Kidney (tissue), 22 donors: ENCODE measurements around the gene HMX3. TPM values are rescaled to one million over a fixed set of nuclear protein-coding genes. Genes with fewer than 3 reads are reported as not detected.

ENCODE experiments used
- DNase-seq, 5 donors: peaks; one replicate each; pipeline ENCODE4 v3.0.0-alpha.2; 2013 to 2020
- FAIRE-seq: peaks from 2 replicates; lab custom pipeline; 2012; peaks lifted over from hg19 to GRCh38; lab: Jason Lieb, UNC
- H3K27ac ChIP-seq, 2 donors: one replicate each; pipeline ENCODE4 v1.7.0; 2013; ENCODE audit warnings: low read depth in 2 of 2, low read length in 2 of 2, inconsistent platforms in 1 of 2
- H3K27me3 ChIP-seq: one replicate; pipeline ENCODE4 v1.7.1; 2013; ENCODE audit warnings: low read length, inconsistent platforms; ENCODE audit not compliant: control insufficient read depth, insufficient read depth
- H3K36me3 ChIP-seq, 3 donors: one replicate each; pipeline versions ENCODE4 v1.7.0 to v1.7.1; 2013; ENCODE audit warnings: low read length in 3 of 3, control low read depth in 1 of 3, inconsistent platforms in 1 of 3; ENCODE audit not compliant: insufficient read depth in 3 of 3, control insufficient read depth in 2 of 3
- H3K4me1 ChIP-seq, 3 donors: one replicate each; pipeline versions ENCODE4 v1.7.0 to v1.7.1; 2013; ENCODE audit warnings: low read length in 3 of 3, inconsistent platforms in 1 of 3, low read depth in 1 of 3; ENCODE audit not compliant: control insufficient read depth in 2 of 3, insufficient read depth in 2 of 3
- H3K4me3 ChIP-seq, 3 donors: one replicate each; pipeline versions ENCODE4 v1.7.0 to v1.8.1; 2013; ENCODE audit warnings: low read length in 3 of 3, control low read depth in 1 of 3, inconsistent platforms in 1 of 3
- H3K9ac ChIP-seq, 3 donors: one replicate each; pipeline versions ENCODE4 v1.7.0 to v1.7.1; 2013; ENCODE audit warnings: low read length in 3 of 3, control low read depth in 1 of 3, inconsistent platforms in 1 of 3
- H3K9me3 ChIP-seq, 3 donors: one replicate each; pipeline versions ENCODE4 v1.7.0 to v1.7.1; 2013; ENCODE audit warnings: low read length in 3 of 3, control low read depth in 1 of 3, inconsistent platforms in 1 of 3; ENCODE audit not compliant: control insufficient read depth in 2 of 3, insufficient read depth in 1 of 3
- CTCF ChIP-seq: IDR thresholded peaks from 3 replicates; pipeline ENCODE4 v1.5.1; 2012; ENCODE audit warnings: mild to moderate bottlenecking, moderate library complexity, borderline replicate concordance; ENCODE audit not compliant: insufficient read depth; ENCODE audit errors: extremely low read depth
- intact Hi-C: fragments of 100-400 bp; cut with DNase I; formaldehyde crosslinking; loops from one replicate; pipeline ENCODE4 v1.11.1; 2022
- long read RNA-seq, 10 donors: library from polyadenylated mRNA in 1 of 10; unstranded in 1 of 10; transcript quantifications; one replicate each; pipeline ENCODE4 v2.0.0 and lab custom pipeline, GENCODE V29; 2021 to 2026
- polyA plus RNA-seq: library from polyadenylated mRNA; stranded (reverse); fragments of 350-450 nt; fragmentation: Illumina TruSeq; extraction: RNeasy Lipid Tissue Mini Kit (QIAGEN cat#74804); gene quantifications from one replicate; pipeline ENCODE4 v1.2.3, GENCODE V29; 2014; ENCODE audit warnings: low read depth, low replicate concordance; ENCODE audit not compliant: insufficient read depth
- total RNA-seq: library from RNA; stranded (reverse); fragmentation: NEBNext Ultra II Directional; extraction: Animal tissue kit (Norgen Biotek cat#: 25700); gene quantifications from one replicate; pipeline ENCODE4 v1.2.1, GENCODE V29; 2021
- donor health status: control.
- donor health status: control.
- donor health status: control.
- donor health status: control.
- donor health status: control.
- donor health status: DM: yes; HTN: yes; CAD: no.
- donor health status: Normal renal cell carcinoma (clear cell type).

HMX3 gene
- total RNA-seq = not detected
- not detected for polyA plus RNA-seq
- long read RNA-seq, donor 1 = 0 reads
- long read RNA-seq, donor 2 = 0 reads
- long read RNA-seq, donor 3 = 0 reads
- long read RNA-seq, donor 4 = 0 reads
- long read RNA-seq, donor 5 = 0 reads
- long read RNA-seq, donor 6 = 0 reads
- long read RNA-seq, donor 7 = 0 reads
- long read RNA-seq, donor 8 = 0 reads
- long read RNA-seq, donor 9 = 0 reads
- long read RNA-seq, donor 10 = 0 reads

DNA sequence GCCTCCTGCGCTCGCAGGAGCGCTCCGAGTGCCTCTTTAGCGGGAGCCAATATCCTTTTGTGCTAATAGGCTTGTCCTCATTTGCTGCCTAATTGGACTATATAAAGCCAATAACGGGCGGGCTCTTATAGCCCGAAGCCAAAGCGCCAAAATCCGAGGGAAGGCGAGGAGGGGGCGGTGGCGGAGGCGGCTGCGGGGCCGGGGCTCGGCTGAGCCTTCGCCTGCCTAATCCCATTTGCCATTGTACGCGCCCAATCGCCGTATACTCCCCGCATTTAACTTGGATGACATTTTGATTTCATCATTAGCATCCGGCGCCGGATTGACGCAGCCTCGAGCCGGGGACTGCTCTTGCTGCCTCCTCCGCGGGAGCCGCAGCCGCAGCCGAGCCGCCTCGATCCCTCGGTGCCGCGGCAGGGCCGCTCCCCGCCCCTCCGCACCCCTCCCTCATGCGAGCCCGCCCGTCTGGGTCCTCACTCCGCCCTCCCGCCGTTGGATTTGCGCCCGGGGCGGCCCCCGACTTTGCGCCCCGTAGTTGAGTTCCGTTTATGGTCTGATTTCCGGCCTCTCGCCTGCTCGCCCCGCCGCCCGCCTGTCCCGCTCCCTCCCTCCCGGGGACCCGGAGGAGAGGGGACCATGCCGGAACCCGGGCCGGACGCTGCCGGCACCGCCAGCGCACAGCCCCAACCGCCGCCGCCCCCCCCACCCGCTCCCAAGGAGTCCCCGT is at the start of gene HMX3:
TSS of gene HMX3 (plus strand) at position 556 of the 727 bp plus-strand sequence. CDS start at position 637, 81 bp downstream.
- H3K27ac ChIP-seq = no peak within 1 kb of the TSS
- no peak for TF ChIP-seq CTCF
- H3K36me3 ChIP-seq = no peaks in the 10 kb centered on the region
- H3K9me3 ChIP-seq = no peaks in the 10 kb centered on the region
- FAIRE-seq (no peak), DNase-seq (peak in 4 of 5 donors; percentile 22 to 63 (median 40))
- intact Hi-C loops = no loop called here
- no peak within 1 kb of the TSS for H3K9ac ChIP-seq
- H3K4me3 ChIP-seq = peak within 1 kb of the TSS in 1 of 3 donors; percentile 21
- H3K27me3 ChIP-seq = peaks cover 80% of the 10 kb centered on the region
- peaks cover 0 to 28% (median 0%) of the 10 kb centered on the region in 3 donors for H3K4me1 ChIP-seq

GRCh38 chr10:123086281-123086680 is 49.5 kb upstream of the HMX3 start:
- no peak for TF ChIP-seq CTCF
- no peaks in the 10 kb centered on the region for H3K36me3 ChIP-seq
- DNase-seq (no peak), FAIRE-seq (no peak)
- no peaks in the 10 kb centered on the region for H3K4me1 ChIP-seq
- H3K27ac ChIP-seq = no peak overlapping the region
- intact Hi-C loops = no loop called here
- no peak overlapping the region for H3K9ac ChIP-seq
- H3K27me3 ChIP-seq = no peaks in the 10 kb centered on the region
- H3K9me3 ChIP-seq = no peaks in the 10 kb centered on the region
- H3K4me3 ChIP-seq = no peak overlapping the region

DNA sequence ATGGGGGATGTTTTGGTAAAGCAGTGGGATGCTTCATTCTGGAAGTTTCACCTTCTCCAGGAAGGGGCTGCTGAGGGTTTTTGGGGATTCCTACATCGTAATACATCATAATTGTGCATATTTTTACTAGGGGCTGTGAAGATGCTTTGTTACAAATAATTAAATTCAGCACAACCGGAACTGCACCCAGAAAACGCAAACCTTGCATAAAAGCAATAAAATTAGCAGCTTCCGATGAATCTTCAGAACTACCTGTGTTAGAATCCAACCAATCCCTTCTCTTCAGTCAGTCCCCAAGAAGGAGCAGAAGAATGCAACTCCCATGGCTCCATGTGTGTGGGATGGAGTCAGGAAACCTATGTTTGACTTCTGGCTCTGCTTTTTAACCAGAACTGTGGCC is 48.4 kb upstream of the HMX3 start:
- intact Hi-C loops = no loop called here
- H3K36me3 ChIP-seq = no peaks in the 10 kb centered on the region
- no peak for FAIRE-seq
- no peaks in the 10 kb centered on the region for H3K27me3 ChIP-seq
- H3K27ac ChIP-seq = no peak overlapping the region
- TF ChIP-seq CTCF = no peak
- H3K4me3 ChIP-seq = no peak overlapping the region
- no peaks in the 10 kb centered on the region for H3K4me1 ChIP-seq
- H3K9me3 ChIP-seq = no peaks in the 10 kb centered on the region
- no peak overlapping the region for H3K9ac ChIP-seq
- no peak for DNase-seq
